PC-3 (cell line): ENCODE measurements around the gene CPE. TPM values are rescaled to one million over a fixed set of nuclear protein-coding genes. Genes with fewer than 3 reads are reported as not detected.

Source experiments
- ATAC-seq: fragments of 200-7000 bp; cut with Tn5 transposase; 2 replicates; pipeline ENCODE4 v1.9.1; 2020; ENCODE audit warnings: mild to moderate bottlenecking, moderate library complexity
- BruUV-seq: library from RNA; stranded (reverse); fragments of 400-500 nt; replicated peaks from 2 replicates; lab custom pipeline; 2021; lab: Mats Ljungman, UMichigan
- CTCF ChIA-PET: fragments of 300-600 bp; sonication (Branson Sonifier 250); formaldehyde crosslinking; loops from one replicate; lab custom pipeline; 2022; ENCODE audit warnings: antibody characterized with exemption; lab: Charles Lee
- POLR2A ChIA-PET: fragments of 300-600 bp; sonication (Branson Sonifier 250); formaldehyde crosslinking; loops from one replicate; lab custom pipeline; 2022; ENCODE audit warnings: antibody characterized with exemption; ENCODE audit not compliant: unreplicated experiment; lab: Charles Lee
- DNase-seq: peaks from one replicate; pipeline ENCODE4 v3.0.0-alpha.2; 2015
- H2AFZ ChIP-seq: fragments of 300-600 bp; sonication (generic); 2 replicates; pipeline ENCODE4 v1.6.0; 2016; ENCODE audit warnings: antibody characterized with exemption, low read length
- H3F3A ChIP-seq: fragments of 300-600 bp; sonication (generic); one replicate; pipeline ENCODE4 v1.6.0; 2017; ENCODE audit warnings: antibody characterized with exemption, low read length, control low read depth, mild to moderate bottlenecking; ENCODE audit not compliant: unreplicated experiment
- H3K27ac ChIP-seq: fragments of 300-600 bp; sonication (generic); 2 replicates; pipeline ENCODE4 v1.5.1; 2016; ENCODE audit warnings: mild to moderate bottlenecking, low read length
- H3K27me3 ChIP-seq: fragments of 300-600 bp; sonication (generic); 2 replicates; pipeline ENCODE4 v1.6.1; 2016; ENCODE audit warnings: low read length, mixed read lengths
- H3K36me3 ChIP-seq: fragments of 300-600 bp; sonication (generic); 2 replicates; pipeline ENCODE4 v1.6.1; 2016; ENCODE audit warnings: low read depth, mixed run types, low read length, mixed read lengths
- H3K4me1 ChIP-seq: fragments of 300-600 bp; sonication (generic); 2 replicates; pipeline ENCODE4 v1.5.1; 2016; ENCODE audit warnings: low read length; ENCODE audit not compliant: insufficient read depth
- H3K4me2 ChIP-seq: fragments of 300-600 bp; sonication (generic); 2 replicates; pipeline ENCODE4 v1.6.0; 2016; ENCODE audit warnings: low read length
- H3K4me3 ChIP-seq: fragments of 300-600 bp; sonication (generic); 2 replicates; pipeline ENCODE4 v1.5.1; 2016; ENCODE audit warnings: mild to moderate bottlenecking, low read length, mixed read lengths
- H3K79me2 ChIP-seq: fragments of 300-600 bp; sonication (generic); 2 replicates; pipeline ENCODE4 v1.6.1; 2017; ENCODE audit warnings: low read length, mixed read lengths
- H3K9ac ChIP-seq: fragments of 300-600 bp; sonication (generic); 2 replicates; pipeline ENCODE4 v1.6.0; 2016; ENCODE audit warnings: mild to moderate bottlenecking, low read length
- H3K9me2 ChIP-seq: fragments of 300-600 bp; sonication (generic); replicated peaks from 2 replicates; pipeline ENCODE4 v1.6.1; 2016; ENCODE audit warnings: mixed run types, low read length, mixed read lengths
- H3K9me3 ChIP-seq: fragments of 300-600 bp; sonication (generic); 2 replicates; pipeline ENCODE4 v1.6.1; 2016; ENCODE audit warnings: low read length, mixed read lengths
- H4K20me1 ChIP-seq: fragments of 300-600 bp; sonication (generic); 2 replicates; pipeline ENCODE4 v1.6.1; 2016; ENCODE audit warnings: low read length, mixed read lengths
- CTCF ChIP-seq: fragments of 300-600 bp; sonication (generic); conservative IDR thresholded peaks from 2 replicates; pipeline ENCODE4 v1.5.1; 2017; ENCODE audit warnings: antibody characterized with exemption, low read depth, mild to moderate bottlenecking, low read length
- EZH2 ChIP-seq: fragments of 300-600 bp; sonication (generic); IDR thresholded peaks from one replicate; pipeline ENCODE4 v1.6.1; 2017; ENCODE audit warnings: antibody characterized with exemption, mild to moderate bottlenecking, low read length; ENCODE audit not compliant: unreplicated experiment
- EZH2phosphoT487 ChIP-seq: fragments of 300-600 bp; sonication (generic); IDR thresholded peaks from 2 replicates; pipeline ENCODE4 v1.6.1; 2018; ENCODE audit warnings: mild to moderate bottlenecking, antibody characterized with exemption, low read length, borderline replicate concordance
- intact Hi-C: fragments of 100-400 bp; cut with micrococcal nuclease; formaldehyde crosslinking; loops from 2 replicates; pipeline ENCODE4 v1.9.0; 2023
- total RNA-seq: library from RNA; depleted of rRNA; stranded (reverse); fragments of >200 nt; gene quantifications from 2 replicates; pipeline ENCODE4 v1.2.3, GENCODE V29; 2014

The CPE gene
- total RNA-seq, 1 experiment from 2014 or later: 15.5 TPM

- Histone ChIP-seq H3K4me2 (no peak overlapping the region), H2AFZ (no peak overlapping the region), H3K4me1 (no peaks in the 10 kb centered on the region), H3K9me2 (no peaks in the 10 kb centered on the region), H3K36me3 (no peaks in the 10 kb centered on the region), H3K9me3 (no peaks in the 10 kb centered on the region), H3K9ac (no peak overlapping the region), H3K27ac (no peak overlapping the region), H3K27me3 (no peaks in the 10 kb centered on the region), H3K4me3 (no peak overlapping the region), H3K79me2 (no peaks in the 10 kb centered on the region), H3F3A (no peaks in the 10 kb centered on the region), H4K20me1 (no peaks in the 10 kb centered on the region)
- no TSS peak for BruUV-seq
- TF ChIP-seq EZH2phosphoT487: no peak
- TF ChIP-seq CTCF: no peak
- no peak for TF ChIP-seq EZH2
- ChIA-PET POLR2A (no interaction called here), CTCF (no interaction called here)
- DNase-seq (peak; percentile 49), ATAC-seq (no peak)
- intact Hi-C loops: no loop called here
Measured at GRCh38 chr4:165369522-165369921, 9.3 kb upstream of the CPE start.

DNA sequence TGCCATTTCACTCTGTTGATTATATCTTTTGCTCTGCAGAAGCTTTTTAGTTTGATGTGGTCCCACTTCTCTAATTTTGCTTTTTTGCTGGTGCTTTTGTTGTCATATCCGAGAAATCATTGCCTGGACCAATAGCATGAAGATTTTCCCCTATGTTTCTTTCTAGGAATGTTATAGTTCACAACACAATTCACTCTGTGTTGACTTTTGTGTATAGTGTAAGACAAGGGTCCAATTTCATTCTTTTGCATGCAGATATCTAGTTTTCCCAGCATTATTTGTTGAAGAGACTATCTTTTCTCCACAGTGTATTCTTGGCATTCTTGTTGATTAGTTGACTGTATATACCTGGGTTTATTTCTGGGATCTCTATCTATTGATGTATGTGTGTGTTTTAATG is 8.3 kb upstream of the CPE start:
- ATAC-seq: no peak
- Histone ChIP-seq H3K4me1 (no peaks in the 10 kb centered on the region), H3K4me2 (no peak overlapping the region), H3K4me3 (no peak overlapping the region), H2AFZ (no peak overlapping the region), H3F3A (no peaks in the 10 kb centered on the region), H3K79me2 (no peaks in the 10 kb centered on the region), H3K27me3 (no peaks in the 10 kb centered on the region), H3K36me3 (no peaks in the 10 kb centered on the region), H3K9ac (no peak overlapping the region), H3K9me2 (no peaks in the 10 kb centered on the region), H4K20me1 (no peaks in the 10 kb centered on the region), H3K27ac (no peak overlapping the region), H3K9me3 (no peaks in the 10 kb centered on the region)
- ChIA-PET POLR2A (no interaction called here), CTCF (no interaction called here)
- no TSS peak for BruUV-seq
- intact Hi-C loops: no loop called here
- TF ChIP-seq EZH2phosphoT487: no peak
- DNase-seq: no peak

DNA sequence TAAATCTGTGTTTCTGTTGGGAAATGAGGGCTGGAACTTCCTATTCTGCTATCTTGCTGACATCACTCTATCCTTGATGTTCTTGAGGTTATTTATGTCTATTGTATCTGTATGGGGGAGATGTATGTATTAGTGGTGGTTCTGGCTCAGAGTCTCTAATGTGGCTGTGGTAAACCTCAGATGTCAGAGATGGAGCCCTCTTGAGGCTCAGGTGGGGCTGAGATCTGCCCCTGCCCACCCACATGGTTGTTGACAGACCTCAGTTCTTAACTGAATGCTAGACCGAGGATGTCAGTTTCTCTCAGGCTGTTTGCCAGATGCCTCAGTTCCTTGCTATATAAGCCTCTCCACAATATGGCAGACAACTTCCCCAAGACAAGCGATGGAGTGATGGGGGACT is 3.3 kb upstream of the CPE start:
- Histone ChIP-seq H4K20me1 (no peaks in the 10 kb centered on the region), H3K27me3 (no peaks in the 10 kb centered on the region), H3K4me3 (no peak overlapping the region), H3K27ac (no peak overlapping the region), H3K9me3 (no peaks in the 10 kb centered on the region), H2AFZ (no peak overlapping the region), H3K4me1 (peaks cover 6% of the 10 kb centered on the region; the same call in 1 of the 2 replicates), H3K9me2 (no peaks in the 10 kb centered on the region), H3K4me2 (no peak overlapping the region), H3F3A (no peaks in the 10 kb centered on the region), H3K9ac (no peak overlapping the region), H3K36me3 (no peaks in the 10 kb centered on the region), H3K79me2 (no peaks in the 10 kb centered on the region)
- BruUV-seq: no TSS peak
- ATAC-seq (no peak), DNase-seq (no peak)
- TF ChIP-seq CTCF: no peak
- TF ChIP-seq EZH2: no peak
- no peak for TF ChIP-seq EZH2phosphoT487
- intact Hi-C loops: loop anchor here (5.0 kb wide), 1 partner anchor 57 kb away; no protein-coding TSS in a partner anchor
- CTCF ChIA-PET: no interaction called here
- POLR2A ChIA-PET: no interaction called here
